ENCODE data around the gene WWC2. TPM values are rescaled to one million over a fixed set of nuclear protein-coding genes. Genes with fewer than 3 reads are reported as not detected.

WWC2 gene
- total RNA-seq, 4 donors from 2014 or later: 6.6 to 79.7 (median 9.4) TPM

DNA sequence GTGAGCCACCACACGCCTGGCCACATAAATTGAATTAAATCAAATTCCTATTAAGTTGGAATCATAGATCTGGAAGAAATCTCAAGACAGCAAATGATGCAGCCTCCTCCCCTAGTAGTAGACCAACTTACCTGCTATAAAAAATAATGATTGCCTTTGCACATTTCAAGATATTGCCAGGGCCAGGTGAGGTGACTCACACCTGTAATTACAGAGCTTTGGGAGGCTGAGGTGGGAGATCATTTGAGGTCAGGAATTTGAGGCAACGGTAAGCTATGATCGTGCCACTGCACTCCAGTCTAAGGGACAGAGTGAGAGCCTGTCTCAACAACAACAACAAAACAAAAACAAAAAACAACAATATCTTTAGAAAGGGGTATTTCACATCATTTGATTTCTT lies 17.0 kb upstream of the WWC2 start:
- H3K27me3 ChIP-seq: no peaks in the 10 kb centered on the region
- no peaks in the 10 kb centered on the region for H3K36me3 ChIP-seq
- H3K4me3 ChIP-seq: no peak overlapping the region
- peaks cover 0 to 24% (median 7%) of the 10 kb centered on the region in 4 donors for H3K4me1 ChIP-seq
- H3K27ac ChIP-seq: no peak overlapping the region
- intact Hi-C loops (cut with DNase I; ENCODE audit: low total_unique reads) (no loop called here), in situ Hi-C loops (cut with MboI; ENCODE audit: low pct_ligation_motif_present in 1 of 4, low pct_unique_long_range_greater_than_20kb in 1 of 4, low sequenced_read_pairs in 3 of 4) (no loop called here)
- H3K9me3 ChIP-seq: no peaks in the 10 kb centered on the region
- TF ChIP-seq POLR2AphosphoS5 (IDR thresholded peaks at IDR 0.05) (no peak), CTCF (IDR thresholded peaks at IDR 0.05) (no peak), POLR2A (IDR thresholded peaks at IDR 0.05) (no peak), EP300 (IDR thresholded peaks at IDR 0.05; ENCODE audit: low read depth) (no peak)
- WGBS, 2 donors (ENCODE audit: low coverage in 1 of 2): 0 to 77% methylated on average over 2 to 3 of the region's 3 CpGs
- peak; percentile 14 for DNase-seq

- Histone ChIP-seq H3K4me1 (peaks cover 0 to 17% (median 5%) of the 10 kb centered on the region in 4 donors), H3K9me3 (no peaks in the 10 kb centered on the region), H3K36me3 (no peaks in the 10 kb centered on the region), H3K4me3 (no peak overlapping the region), H3K27ac (no peak overlapping the region), H3K27me3 (peaks cover 38% of the 10 kb centered on the region)
- 27 to 53% methylated on average over 6 of the region's 6 CpGs for WGBS, 2 donors (ENCODE audit: low coverage in 1 of 2)
- in situ Hi-C loops (cut with MboI; ENCODE audit: low pct_ligation_motif_present in 1 of 4, low pct_unique_long_range_greater_than_20kb in 1 of 4, low sequenced_read_pairs in 3 of 4): no loop called here
- DNase-seq: no peak
- TF ChIP-seq POLR2AphosphoS5 (IDR thresholded peaks at IDR 0.05) (no peak), POLR2A (IDR thresholded peaks at IDR 0.05) (no peak)
- intact Hi-C loops (cut with DNase I; ENCODE audit: low total_unique reads): no loop called here
These were observed 4.5 kb upstream of the WWC2 start for GRCh38 chr4:183094393-183095198.

GRCh38 chr4:183095199-183095512 lies 3.9 kb upstream of the WWC2 start:
- intact Hi-C loops (cut with DNase I; ENCODE audit: low total_unique reads) (no loop called here), in situ Hi-C loops (cut with MboI; ENCODE audit: low pct_ligation_motif_present in 1 of 4, low pct_unique_long_range_greater_than_20kb in 1 of 4, low sequenced_read_pairs in 3 of 4) (no loop called here)
- Histone ChIP-seq H3K4me3 (no peak overlapping the region), H3K36me3 (no peaks in the 10 kb centered on the region), H3K9me3 (no peaks in the 10 kb centered on the region), H3K27me3 (peaks cover 43% of the 10 kb centered on the region), H3K4me1 (peaks cover 0 to 22% (median 10%) of the 10 kb centered on the region in 4 donors), H3K27ac (no peak overlapping the region)
- TF ChIP-seq CTCF (IDR thresholded peaks at IDR 0.05) (no peak), EP300 (IDR thresholded peaks at IDR 0.05; ENCODE audit: low read depth) (no peak), POLR2A (IDR thresholded peaks at IDR 0.05) (no peak)
- DNase-seq: no peak
- WGBS, 2 donors (ENCODE audit: low coverage in 1 of 2): 46 to 67% methylated on average over 1 of the region's 1 CpG

- DNase-seq: no peak
- Histone ChIP-seq H3K27ac (no peak overlapping the region), H3K9me3 (no peaks in the 10 kb centered on the region), H3K4me3 (no peak overlapping the region), H3K36me3 (no peaks in the 10 kb centered on the region), H3K4me1 (peaks cover 0 to 32% (median 22%) of the 10 kb centered on the region in 4 donors), H3K27me3 (peaks cover 54% of the 10 kb centered on the region)
- 49 to 63% methylated on average over 15 of the region's 15 CpGs for WGBS, 2 donors (ENCODE audit: low coverage in 1 of 2)
- in situ Hi-C loops (cut with MboI; ENCODE audit: low pct_ligation_motif_present in 1 of 4, low pct_unique_long_range_greater_than_20kb in 1 of 4, low sequenced_read_pairs in 3 of 4) (no loop called here), intact Hi-C loops (cut with DNase I; ENCODE audit: low total_unique reads) (no loop called here)
- TF ChIP-seq POLR2AphosphoS5 (IDR thresholded peaks at IDR 0.05) (no peak), EP300 (IDR thresholded peaks at IDR 0.05; ENCODE audit: low read depth) (no peak), POLR2A (IDR thresholded peaks at IDR 0.05) (no peak), CTCF (IDR thresholded peaks at IDR 0.05) (no peak)
These were observed 2.6 kb upstream of the WWC2 start for GRCh38 chr4:183096276-183096965.
